NOMO-1 treated with dmso at 0.1 percent for 144 hours (cell line): ENCODE data around the gene ATXN10.
"Not testable (repeated sequence)": the region's sequence is repeated elsewhere in the genome, so short reads cannot be mapped to it uniquely, and the experiment has no call there.

Source experiments
- DNase-seq: peaks from one replicate; lab custom pipeline; 2025; ENCODE audit not compliant: unreplicated experiment; lab: John Stamatoyannopoulos, UW

Gene ATXN10

DNA sequence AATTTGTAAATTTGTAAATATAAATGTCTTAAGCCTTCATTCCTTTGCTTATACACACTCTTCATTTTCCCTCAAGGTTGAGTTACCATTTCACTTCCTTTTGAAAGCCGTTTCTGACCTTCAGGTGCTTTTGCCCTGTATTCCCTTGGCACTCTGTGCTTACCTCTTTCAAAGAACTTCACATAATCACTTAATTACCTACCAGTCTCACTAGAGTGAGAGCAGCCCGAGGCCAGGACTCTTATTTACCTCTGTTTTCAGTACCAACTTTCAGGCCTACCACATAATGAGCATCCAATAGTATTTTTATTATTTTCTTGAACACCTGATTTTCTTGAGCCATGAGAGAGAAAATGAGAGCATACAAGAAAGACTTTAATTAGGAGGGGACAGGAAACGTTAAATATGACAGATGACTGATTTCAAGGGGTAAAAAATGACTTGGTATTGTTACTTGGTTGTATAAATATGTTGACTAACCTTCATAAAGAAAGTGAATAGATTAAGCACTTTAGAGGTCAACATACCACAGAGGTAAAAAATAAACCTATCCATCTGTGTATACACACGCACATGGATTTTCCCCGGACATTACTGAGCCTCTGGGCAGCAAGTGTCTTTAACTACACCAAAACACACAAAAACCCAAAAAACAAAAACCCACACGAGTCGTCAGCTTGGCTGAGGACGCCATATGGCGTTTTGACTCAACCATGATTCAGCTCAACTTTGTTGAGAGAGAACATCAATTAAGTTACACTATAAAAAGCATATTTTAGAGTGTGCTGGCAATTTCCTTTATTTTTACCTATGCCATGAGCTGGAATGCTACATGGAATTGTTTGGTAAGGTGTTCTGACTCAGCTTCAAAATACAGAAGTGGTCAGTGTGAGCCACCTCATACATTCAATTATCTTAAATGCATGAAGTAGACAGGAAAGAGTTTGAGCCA is 7.6 kb downstream of the ATXN10 start:
- DNase-seq, result no peak

GRCh38 chr22:45680932-45681700 is 9.5 kb downstream of the ATXN10 start:
- no peak for DNase-seq

DNA sequence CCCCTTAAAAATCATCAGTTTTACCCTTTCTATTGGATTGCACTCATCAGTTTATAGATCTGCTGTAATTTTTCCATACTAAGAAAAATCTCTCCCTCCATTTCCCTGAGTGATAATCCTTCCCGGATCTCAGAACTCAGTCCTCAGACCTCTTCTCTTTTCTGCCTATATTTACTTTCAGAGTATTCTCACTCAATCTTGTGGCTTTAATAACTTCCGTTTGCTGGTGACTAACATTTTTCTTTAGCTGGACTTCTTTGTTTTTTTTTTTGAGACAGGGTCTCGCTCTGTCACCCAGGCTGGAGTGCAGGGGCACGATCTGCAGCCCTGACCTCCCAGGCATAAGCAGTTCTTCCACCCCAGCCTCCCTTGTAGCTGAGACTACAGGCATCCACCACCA is 10.4 kb downstream of the ATXN10 start:
- DNase-seq, result peak; percentile 52

DNA sequence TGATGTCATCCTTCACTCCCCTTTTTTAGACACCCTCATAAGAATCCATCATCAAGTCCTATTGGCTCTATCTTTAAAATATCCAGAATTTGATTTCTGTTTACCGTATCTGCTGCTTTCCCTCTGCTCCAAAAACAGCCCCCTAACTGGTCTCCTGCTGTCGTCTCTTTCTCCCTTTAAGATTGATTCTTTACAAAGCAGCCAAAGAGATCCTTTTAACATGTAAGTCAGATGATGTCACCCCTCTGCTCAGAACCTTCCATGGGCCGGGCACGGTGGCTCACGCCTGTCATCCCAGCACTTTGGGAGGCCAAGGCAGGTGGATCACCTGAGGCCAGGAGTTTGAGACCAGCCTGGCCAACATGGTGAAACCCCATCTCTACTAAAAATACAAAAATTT is 11.1 kb downstream of the ATXN10 start:
- not testable (repeated sequence) for DNase-seq

DNA sequence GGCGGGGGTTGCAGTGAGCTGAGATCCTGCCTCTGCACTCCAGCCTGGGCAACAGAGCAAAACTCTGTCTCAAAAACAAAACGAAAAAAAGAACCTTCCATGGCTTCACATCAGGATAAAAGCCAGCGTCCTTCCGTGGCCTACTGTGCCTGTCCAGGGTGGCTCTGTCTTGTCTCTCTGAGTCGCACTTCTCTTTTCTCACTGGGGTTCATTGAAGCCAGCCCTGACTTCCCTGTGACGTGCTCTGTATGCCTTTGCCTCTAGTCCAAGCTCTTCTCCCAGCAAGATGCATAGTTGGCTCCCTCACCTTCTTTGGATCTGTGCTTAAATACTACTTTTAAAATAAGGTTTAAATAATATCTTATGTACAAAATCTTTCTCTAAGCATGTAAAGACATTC is 11.6 kb downstream of the ATXN10 start:
- peak; percentile 40 for DNase-seq

- DNase-seq, result no peak
These were observed 12.0 kb downstream of the ATXN10 start for GRCh38 chr22:45683680-45684079.

DNA sequence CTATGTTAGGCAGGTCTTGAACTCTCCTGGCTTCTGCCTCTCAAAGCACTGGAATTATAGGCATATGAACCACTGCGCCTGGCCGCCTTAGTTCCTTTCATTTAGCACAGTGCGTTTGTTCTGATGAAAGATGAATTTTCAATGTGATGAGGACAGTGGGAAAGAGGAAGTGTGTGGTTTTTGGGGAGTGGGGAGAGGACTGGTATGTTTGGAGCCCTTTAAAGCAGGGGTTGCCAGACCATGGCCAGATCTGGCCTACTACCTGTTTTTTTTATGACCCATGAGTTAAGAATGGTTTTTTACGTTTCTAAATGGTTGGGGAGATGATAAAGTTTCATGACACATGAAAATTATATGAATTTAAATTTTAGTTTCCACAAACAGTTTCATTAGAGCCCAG is 12.5 kb downstream of the ATXN10 start:
- DNase-seq, result peak; percentile 89

DNA sequence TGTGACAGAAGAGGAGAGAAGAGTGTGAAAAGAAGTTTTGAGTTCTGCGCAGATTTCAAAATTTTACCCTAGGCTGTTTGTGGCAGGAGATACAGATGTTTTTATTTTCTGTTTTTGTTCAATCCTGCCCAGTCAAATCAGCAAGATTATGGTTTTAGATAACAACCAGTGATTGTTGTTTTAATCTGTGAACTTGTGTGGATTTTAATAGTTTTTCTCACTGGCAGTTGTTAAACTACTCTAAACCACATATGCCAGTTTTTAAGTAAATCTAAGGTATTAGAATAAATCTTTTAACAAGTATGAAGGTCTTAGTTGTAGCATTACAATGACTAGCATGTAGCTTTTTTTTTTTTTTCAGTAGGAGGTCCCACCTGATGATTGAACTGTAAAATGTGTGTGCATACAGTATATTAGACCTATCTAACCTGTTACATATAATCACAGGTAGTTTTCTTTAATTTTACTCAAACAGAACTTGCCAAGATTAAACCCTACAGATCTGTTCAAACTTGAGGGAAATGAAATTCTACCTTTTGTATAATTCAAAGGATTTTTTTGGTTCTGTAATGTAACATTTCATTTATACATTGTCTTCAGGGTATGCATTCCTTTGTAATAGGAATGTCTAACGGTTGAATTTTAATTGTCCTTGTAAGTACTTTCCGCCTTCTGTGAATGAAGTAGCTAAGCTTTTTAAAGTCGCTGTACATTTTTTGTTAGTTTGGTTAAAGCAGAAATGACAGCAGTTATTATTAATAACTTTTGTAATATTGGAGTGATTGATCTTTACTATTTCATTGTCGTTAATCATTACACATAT is 13.3 kb downstream of the ATXN10 start:
- DNase-seq, result no peak

DNA sequence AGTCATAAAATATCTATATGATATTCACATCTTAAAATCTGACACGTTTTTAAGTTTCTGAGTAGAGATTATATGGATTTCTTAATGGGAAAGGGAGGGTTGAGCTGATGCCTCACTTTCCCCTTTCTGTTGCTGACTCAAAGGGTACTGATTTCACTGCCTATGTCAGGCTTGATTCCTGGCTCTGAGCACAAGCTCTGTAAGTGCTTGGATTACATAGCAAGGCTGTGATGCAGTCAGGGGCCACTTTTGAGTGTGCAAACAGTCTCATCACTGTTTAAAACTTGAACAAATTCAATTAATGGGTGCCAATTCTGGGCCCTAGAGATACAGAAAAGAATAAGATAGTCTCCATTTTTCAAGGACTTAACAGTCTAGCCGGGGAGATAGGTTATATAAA is 14.4 kb downstream of the ATXN10 start:
- no peak for DNase-seq

DNA sequence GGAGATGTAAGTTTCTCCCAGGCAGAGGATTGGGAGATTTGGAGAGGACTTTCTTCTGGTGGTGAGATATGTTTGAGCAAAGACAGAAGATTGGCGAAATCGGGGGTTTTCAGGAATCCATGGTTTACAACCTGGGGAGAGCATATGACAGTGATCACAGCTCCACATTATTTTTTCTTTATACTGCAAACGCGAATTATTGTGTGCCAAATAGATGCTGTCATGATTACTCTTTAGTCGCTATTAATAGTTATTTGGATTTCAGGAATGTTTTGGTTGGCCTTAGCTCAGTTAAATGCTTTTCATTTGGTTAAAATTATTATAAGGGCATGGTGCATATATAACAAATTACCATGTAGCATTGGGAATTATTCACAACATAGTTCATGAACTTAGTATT is 15.2 kb downstream of the ATXN10 start:
- no peak for DNase-seq

DNA sequence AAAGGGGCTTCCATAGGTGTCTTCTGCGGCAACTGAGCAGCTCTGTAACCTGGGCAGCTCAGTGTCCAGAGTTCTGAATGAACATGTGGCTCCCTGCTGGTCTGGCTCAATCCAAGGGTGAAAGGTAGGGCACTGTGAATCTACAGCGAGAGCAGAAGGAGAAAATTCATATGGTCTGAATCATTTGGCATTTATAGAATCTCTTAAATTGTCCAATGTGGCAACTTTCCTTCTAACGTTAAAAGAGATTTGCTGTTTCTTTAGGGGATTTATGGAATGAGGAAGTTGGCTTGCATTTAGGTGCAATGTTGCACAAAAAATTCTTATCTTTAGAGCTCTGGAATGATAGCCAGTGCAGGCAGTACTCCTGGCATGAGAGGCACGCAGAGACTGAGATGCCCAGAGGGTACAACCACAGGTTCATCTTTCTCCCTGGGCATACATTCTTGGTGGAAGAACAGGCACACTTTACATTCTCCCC is 17.0 kb downstream of the ATXN10 start:
- DNase-seq, result no peak

- DNase-seq, result no peak
These were observed 17.6 kb downstream of the ATXN10 start for GRCh38 chr22:45689211-45689610.

DNA sequence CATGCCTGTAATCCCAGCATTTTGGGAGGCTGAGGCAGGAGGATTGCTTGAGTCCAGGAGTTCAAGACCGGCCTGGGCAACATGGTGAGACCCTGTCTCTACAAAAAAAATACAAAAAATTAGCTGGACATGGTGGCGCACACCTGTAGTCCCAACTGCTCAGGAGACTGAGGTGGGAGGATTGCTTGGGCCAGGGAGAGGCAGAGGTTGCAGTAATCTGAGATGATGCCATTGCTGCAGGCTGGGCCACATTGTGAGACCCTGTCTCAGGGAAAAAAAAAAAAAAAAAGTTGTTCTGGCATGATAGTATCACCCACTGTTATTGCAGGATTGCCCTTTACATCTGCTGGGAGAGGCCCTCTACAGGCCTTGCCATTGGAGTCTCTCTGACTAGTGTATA is 18.4 kb downstream of the ATXN10 start:
- DNase-seq, result no peak

- DNase-seq, result no peak
These were observed 20.9 kb downstream of the ATXN10 start for GRCh38 chr22:45692549-45692948.

DNA sequence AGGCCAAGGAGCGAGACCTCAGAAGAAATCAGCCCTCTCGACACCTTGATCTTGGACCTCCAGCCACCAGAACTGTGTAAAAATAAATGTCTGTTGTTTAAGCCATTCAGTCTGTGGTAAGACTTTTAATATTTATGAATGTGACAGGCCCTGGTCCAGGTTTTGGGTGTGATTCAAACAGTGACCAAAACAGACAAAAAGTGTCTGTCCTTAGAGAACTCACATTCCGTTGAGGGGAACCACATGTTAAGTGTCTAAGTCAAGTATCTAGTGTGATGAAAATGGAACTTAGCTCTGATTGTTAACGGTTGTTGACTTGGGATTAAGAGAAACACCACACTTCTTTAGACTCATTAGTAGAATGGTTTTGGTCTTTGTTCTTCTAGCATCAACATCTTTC is 22.2 kb downstream of the ATXN10 start:
- no peak for DNase-seq

- DNase-seq, result peak; percentile 59
These were observed 24.6 kb downstream of the ATXN10 start for GRCh38 chr22:45696227-45696626.

GRCh38 chr22:45698094-45698493 is 26.5 kb downstream of the ATXN10 start:
- DNase-seq, result no peak

DNA sequence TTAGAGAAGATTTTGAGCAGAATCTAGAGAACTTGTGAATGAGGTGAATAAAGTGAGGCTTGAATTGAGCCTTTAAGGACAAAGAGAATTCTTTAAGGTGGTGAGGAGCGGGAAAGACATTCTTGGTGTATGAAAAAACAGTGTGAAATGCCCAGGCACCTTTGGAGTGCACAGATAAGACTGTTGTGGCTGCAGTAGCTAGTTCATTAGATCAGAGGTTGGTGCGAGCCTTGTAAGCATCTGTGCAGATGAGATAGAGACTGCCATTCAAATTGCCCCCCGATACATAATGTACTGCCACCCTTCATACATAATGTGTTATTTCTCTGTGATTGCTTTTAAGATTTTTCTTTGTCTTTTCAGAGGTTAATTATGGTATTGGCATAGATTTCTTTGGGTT is 31.3 kb downstream of the ATXN10 start:
- no peak for DNase-seq

- no peak for DNase-seq
These were observed 32.1 kb downstream of the ATXN10 start for GRCh38 chr22:45703758-45704157.

- no peak for DNase-seq
These were observed 33.0 kb downstream of the ATXN10 start for GRCh38 chr22:45704648-45705047.

GRCh38 chr22:45707605-45708004 is 36.0 kb downstream of the ATXN10 start:
- DNase-seq, result no peak
